Upper lobe of left lung (tissue), 6 donors: ENCODE measurements around the gene KNDC1. TPM values are rescaled to one million over a fixed set of nuclear protein-coding genes. Genes with fewer than 3 reads are reported as not detected.

ENCODE experiments used
- ATAC-seq, 2 donors: fragments of 200-7000 bp; cut with Tn5 transposase; one replicate each; pipeline ENCODE4 v1.9.1; 2022; ENCODE audit warnings: mild to moderate bottlenecking in 2 of 2, moderate library complexity in 2 of 2; ENCODE audit not compliant: low FRiP score in 2 of 2
- DNase-seq, 2 donors: peaks; one replicate each; pipeline ENCODE4 v3.0.0-alpha.2; 2019 to 2020
- H3K27ac ChIP-seq, 4 donors: fragments of 200-600 bp; sonication (generic); one replicate each; pipeline ENCODE4 v1.5.1; 2016 to 2019
- H3K27me3 ChIP-seq, 4 donors: fragments of 200-600 bp; sonication (generic); one replicate each; pipeline ENCODE4 v1.5.1; 2017 to 2019
- H3K36me3 ChIP-seq, 4 donors: fragments of 200-600 bp; sonication (generic); one replicate each; pipeline ENCODE4 v1.5.1; 2016 to 2019
- H3K4me1 ChIP-seq, 4 donors: fragments of 200-600 bp; sonication (generic); one replicate each; pipeline ENCODE4 v1.5.1; 2018 to 2019
- H3K4me3 ChIP-seq, 4 donors: fragments of 200-600 bp; sonication (generic); one replicate each; pipeline ENCODE4 v1.5.1; 2017 to 2019; ENCODE audit warnings: mild to moderate bottlenecking in 2 of 4, moderate library complexity in 1 of 4
- H3K9me3 ChIP-seq, 4 donors: fragments of 200-600 bp; sonication (generic); one replicate each; pipeline ENCODE4 v1.5.1; 2018 to 2019
- EP300 ChIP-seq, 4 donors: sonication (generic); formaldehyde crosslinking; IDR thresholded peaks; one replicate each; pipeline ENCODE4 v1.5.1; 2017; ENCODE audit warnings: antibody characterized with exemption in 4 of 4, control low read depth in 2 of 4
- POLR2A ChIP-seq, 4 donors: fragments of 450-650 bp; IDR thresholded peaks; one replicate each; pipeline ENCODE4 v1.5.1; 2016 to 2017; ENCODE audit warnings: antibody characterized with exemption in 4 of 4, mild to moderate bottlenecking in 2 of 4
- POLR2AphosphoS5 ChIP-seq, 2 donors: sonication (generic); formaldehyde crosslinking; IDR thresholded peaks; one replicate each; pipeline ENCODE4 v1.5.1; 2017; ENCODE audit warnings: antibody characterized with exemption in 2 of 2
- WGBS, 2 donors: methylation state at CpG; one replicate each; pipeline ENCODE4 v1.1.5; 2017 to 2018; 5-methylcytosine and 5-hydroxymethylcytosine counted together
- total RNA-seq, 6 donors: library from RNA; depleted of rRNA in 4 of 6; stranded (reverse); fragments of >200 nt in 4 of 6; gene quantifications; one replicate each; pipeline versions ENCODE4 v1.1.0 to v1.2.1, GENCODE V29; 2016 to 2021
- TF ChIP-seq, protein P1 (sequence below), 6 experiments: fragments of 450-650 bp in 4 of 6; fragments of 200-600 bp in 2 of 6; sonication (generic) in 2 of 6; IDR thresholded peaks; one replicate each; pipeline ENCODE4 v1.5.1; 2016 to 2019; ENCODE audit warnings: antibody characterized with exemption in 6 of 6
- donor health status: DM: no; HTN: no; CAD: no; lungs with moderate emphysema.
- donor health status: DM: no; HTN: yes; CAD: no; lungs with severe emphysema.

KNDC1 gene
- total RNA-seq, 6 donors from 2014 or later: 7.1 to 30.3 (median 15.5) TPM

DNA sequence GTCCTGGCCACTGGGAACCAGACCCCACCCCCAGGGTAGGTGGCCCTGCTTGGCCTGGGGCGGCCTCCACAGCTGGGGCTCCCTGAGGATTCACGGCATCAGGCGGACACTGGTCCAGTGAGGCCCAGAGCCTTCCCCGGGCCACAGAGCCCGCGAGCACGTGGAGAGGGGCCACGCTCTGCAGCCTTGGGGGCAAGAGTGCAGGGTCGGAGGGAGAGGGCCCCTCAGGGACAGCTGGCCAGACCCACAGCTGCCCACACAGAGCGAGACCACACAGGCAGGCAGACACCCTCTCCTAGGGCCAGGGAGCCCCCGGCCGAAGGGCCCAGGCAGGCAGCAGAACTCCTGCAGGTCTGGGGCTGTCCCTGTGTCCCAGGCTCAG is 88.3 kb downstream of the KNDC1 start:
- DNase-seq: peak in 1 of 2 donors; percentile 71
- H3K36me3 ChIP-seq: no peaks in the 10 kb centered on the region
- H3K27ac ChIP-seq: no peak overlapping the region
- WGBS, 2 donors: 83% methylated on average over 12 of the region's 12 CpGs; no CpG with 5 or more reads in 1 of the 2 donors
- TF ChIP-seq EP300 (IDR thresholded peaks at IDR 0.05): no peak
- no peak for TF ChIP-seq POLR2A (IDR thresholded peaks at IDR 0.05)
- TF ChIP-seq, protein P1, sequence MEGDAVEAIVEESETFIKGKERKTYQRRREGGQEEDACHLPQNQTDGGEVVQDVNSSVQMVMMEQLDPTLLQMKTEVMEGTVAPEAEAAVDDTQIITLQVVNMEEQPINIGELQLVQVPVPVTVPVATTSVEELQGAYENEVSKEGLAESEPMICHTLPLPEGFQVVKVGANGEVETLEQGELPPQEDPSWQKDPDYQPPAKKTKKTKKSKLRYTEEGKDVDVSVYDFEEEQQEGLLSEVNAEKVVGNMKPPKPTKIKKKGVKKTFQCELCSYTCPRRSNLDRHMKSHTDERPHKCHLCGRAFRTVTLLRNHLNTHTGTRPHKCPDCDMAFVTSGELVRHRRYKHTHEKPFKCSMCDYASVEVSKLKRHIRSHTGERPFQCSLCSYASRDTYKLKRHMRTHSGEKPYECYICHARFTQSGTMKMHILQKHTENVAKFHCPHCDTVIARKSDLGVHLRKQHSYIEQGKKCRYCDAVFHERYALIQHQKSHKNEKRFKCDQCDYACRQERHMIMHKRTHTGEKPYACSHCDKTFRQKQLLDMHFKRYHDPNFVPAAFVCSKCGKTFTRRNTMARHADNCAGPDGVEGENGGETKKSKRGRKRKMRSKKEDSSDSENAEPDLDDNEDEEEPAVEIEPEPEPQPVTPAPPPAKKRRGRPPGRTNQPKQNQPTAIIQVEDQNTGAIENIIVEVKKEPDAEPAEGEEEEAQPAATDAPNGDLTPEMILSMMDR (IDR thresholded peaks at IDR 0.05): no peak
- TF ChIP-seq POLR2AphosphoS5 (IDR thresholded peaks at IDR 0.05): no peak
- H3K27me3 ChIP-seq: peaks cover 0 to 13% (median 4%) of the 10 kb centered on the region in 4 donors
- H3K4me1 ChIP-seq: peaks cover 0 to 4% (median 0%) of the 10 kb centered on the region in 4 donors
- no peak for ATAC-seq
- no peaks in the 10 kb centered on the region for H3K9me3 ChIP-seq
- no peak overlapping the region for H3K4me3 ChIP-seq

DNA sequence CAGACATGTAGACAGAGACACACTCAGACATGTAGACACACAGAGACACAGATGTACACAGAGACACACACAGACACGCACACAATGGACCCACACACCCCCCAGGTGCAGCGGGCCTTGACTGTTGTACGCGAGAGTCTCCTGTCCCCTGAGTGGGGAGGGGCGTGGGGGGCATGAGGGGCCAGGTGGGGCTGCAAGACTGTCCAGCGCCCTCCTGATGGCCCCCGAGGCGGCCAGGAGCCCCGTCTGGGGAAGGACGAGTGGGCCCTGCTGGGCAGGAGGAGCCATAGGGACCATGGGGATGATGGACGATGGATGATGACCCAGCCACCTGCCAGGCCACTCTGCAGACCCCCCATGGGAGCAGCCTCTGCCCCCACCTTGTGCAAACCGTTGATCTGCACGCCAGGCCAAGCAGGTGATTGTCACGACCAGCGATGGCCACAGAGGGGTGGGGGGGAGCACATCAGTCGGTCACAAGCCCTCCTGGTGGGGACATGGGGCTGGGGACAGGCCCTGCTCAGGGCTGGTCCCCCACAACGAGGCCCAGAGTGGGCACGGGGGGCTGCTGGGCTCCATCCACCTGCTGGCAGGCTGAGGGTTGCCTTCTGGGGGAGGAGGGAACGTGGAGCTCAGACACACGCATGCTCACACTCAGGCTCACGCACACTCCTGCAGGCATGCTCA is 89.2 kb downstream of the KNDC1 start:
- 68 to 73% methylated on average over 5 to 19 of the region's 21 CpGs for WGBS, 2 donors
- Histone ChIP-seq H3K27ac (no peak overlapping the region), H3K9me3 (no peaks in the 10 kb centered on the region), H3K4me1 (peaks cover 0 to 4% (median 0%) of the 10 kb centered on the region in 4 donors), H3K36me3 (no peaks in the 10 kb centered on the region), H3K27me3 (peaks cover 0 to 13% (median 4%) of the 10 kb centered on the region in 4 donors), H3K4me3 (no peak overlapping the region)
- TF ChIP-seq POLR2A (IDR thresholded peaks at IDR 0.05) (no peak), EP300 (IDR thresholded peaks at IDR 0.05) (no peak), POLR2AphosphoS5 (IDR thresholded peaks at IDR 0.05) (no peak)
- TF ChIP-seq, protein P1 (IDR thresholded peaks at IDR 0.05): no peak
- DNase-seq (peak in 1 of 2 donors; percentile 79), ATAC-seq (no peak)

DNA sequence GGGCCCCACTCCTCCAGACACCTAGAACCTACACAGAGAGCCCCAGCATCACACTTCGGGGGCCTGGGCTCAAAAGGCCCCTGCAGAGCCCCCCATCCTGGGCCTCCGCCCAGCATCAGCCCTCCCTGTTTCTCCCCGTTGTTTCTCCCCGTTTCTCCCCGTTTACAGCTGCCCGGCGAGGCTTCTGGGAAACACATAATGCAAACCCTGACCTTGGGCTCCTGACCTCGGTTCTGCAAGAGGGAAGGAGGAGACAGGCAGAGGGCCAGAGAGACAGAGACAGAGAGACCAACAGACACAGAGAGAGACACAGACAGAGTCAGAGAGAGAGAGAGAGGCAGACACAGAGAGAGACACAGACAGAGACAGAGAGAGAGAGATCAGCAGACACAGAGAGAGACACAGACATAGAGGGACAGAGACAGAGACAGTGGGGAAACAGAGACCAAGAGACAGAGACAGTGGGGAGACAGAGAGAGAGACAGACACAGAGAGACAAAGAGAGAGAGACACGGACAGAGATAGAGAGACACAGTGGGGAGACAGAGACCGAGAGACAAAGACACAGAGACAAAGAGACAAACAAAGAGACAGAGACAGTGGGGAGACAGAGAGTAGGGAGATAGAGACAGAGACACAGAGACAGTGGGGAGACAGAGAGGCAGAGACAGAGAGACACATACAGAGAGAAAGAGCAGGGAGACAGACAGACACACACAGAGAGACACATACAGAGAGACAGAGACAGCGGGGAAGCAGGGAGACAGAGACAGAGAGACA is 90.1 kb downstream of the KNDC1 start:
- TF ChIP-seq EP300 (IDR thresholded peaks at IDR 0.05) (no peak), POLR2A (IDR thresholded peaks at IDR 0.05) (no peak), POLR2AphosphoS5 (IDR thresholded peaks at IDR 0.05) (no peak)
- TF ChIP-seq, protein P1 (IDR thresholded peaks at IDR 0.05): no peak
- no peak overlapping the region for H3K4me3 ChIP-seq
- peak in 1 of 2 donors; percentile 42 for DNase-seq
- no peaks in the 10 kb centered on the region for H3K36me3 ChIP-seq
- H3K9me3 ChIP-seq: no peaks in the 10 kb centered on the region
- no peak for ATAC-seq
- H3K27ac ChIP-seq: no peak overlapping the region
- H3K27me3 ChIP-seq: peaks cover 0 to 9% (median 2%) of the 10 kb centered on the region in 4 donors
- H3K4me1 ChIP-seq: peaks cover 0 to 4% (median 0%) of the 10 kb centered on the region in 4 donors
- WGBS, 2 donors: 51 to 60% methylated on average over 11 of the region's 11 CpGs

DNA sequence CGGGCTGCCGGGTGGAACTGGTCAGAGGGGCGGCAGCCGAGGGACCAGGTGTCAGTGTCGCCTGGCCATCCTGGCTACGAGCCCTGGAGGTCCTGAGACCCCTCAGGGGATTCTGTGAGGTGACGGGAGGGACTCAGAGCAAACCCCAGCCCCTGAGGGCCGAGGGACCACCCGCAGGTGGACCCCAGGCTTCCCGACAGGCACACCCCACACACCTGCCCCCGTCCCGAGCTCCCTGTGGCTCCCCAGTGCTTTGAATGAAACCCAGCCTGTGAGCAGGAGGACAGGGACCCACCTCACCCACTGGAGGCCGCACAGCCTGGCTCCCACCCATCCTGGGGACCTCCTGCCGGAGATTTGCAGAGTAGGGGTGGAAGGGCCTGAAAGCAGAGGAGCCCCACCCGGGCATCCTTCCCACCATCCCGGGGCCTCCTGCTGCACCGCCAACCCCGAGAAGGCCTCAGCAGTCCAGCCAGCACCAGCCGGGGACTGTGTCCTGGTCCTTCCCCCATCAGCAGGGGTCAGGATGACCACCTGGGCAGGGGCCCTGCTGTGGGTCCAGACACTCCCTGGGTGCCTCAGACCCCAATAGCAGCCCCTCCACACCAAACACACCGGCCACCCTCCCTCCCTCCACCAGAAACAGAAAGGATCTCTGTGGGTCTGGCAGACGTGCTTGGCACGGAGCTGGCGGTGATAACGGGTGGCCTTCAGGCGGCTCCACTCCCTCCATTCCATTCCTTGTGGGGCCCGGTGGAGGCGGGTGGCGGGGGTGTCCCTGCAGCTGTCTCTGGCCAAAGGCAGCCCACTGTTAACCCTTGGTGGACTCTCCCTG is 91.6 kb downstream of the KNDC1 start:
- 43 to 78% methylated on average over 8 to 23 of the region's 28 CpGs for WGBS, 2 donors
- DNase-seq (peak in 1 of 2 donors; percentile 67), ATAC-seq (no peak)
- Histone ChIP-seq H3K36me3 (no peaks in the 10 kb centered on the region), H3K27me3 (peaks cover 0 to 6% (median 0%) of the 10 kb centered on the region in 4 donors), H3K9me3 (no peaks in the 10 kb centered on the region), H3K27ac (no peak overlapping the region), H3K4me3 (no peak overlapping the region), H3K4me1 (no peaks in the 10 kb centered on the region)
- no peak for TF ChIP-seq POLR2AphosphoS5 (IDR thresholded peaks at IDR 0.05)
- TF ChIP-seq EP300 (IDR thresholded peaks at IDR 0.05): no peak
- TF ChIP-seq, protein P1 (IDR thresholded peaks at IDR 0.05): no peak
- TF ChIP-seq POLR2A (IDR thresholded peaks at IDR 0.05): no peak
